ENCODE results near the gene GEMIN2.
"Not testable (repeated sequence)": the region's sequence is repeated elsewhere in the genome, so short reads cannot be mapped to it uniquely, and the experiment has no call there.

The GEMIN2 gene

GRCh38 chr14:39113685-39114072 lies 444 bp upstream of the GEMIN2 start:
- DNase-seq: no peak

- DNase-seq: no peak
Measured at GRCh38 chr14:39122330-39123138, 8.4 kb downstream of the GEMIN2 start.

GRCh38 chr14:39137835-39138234 lies 23.7 kb downstream of the GEMIN2 start:
- not testable (repeated sequence) for DNase-seq

GRCh38 chr14:39138440-39138839 lies 24.3 kb downstream of the GEMIN2 start:
- no peak for DNase-seq

- no peak for DNase-seq
Measured at GRCh38 chr14:39140170-39140569, 26.0 kb downstream of the GEMIN2 start.

- not testable (repeated sequence) for DNase-seq
Measured at GRCh38 chr14:39141623-39142022, 27.5 kb downstream of the GEMIN2 start.

- not testable (repeated sequence) for DNase-seq
Measured at GRCh38 chr14:39143226-39143625, 29.1 kb downstream of the GEMIN2 start.

GRCh38 chr14:39145266-39145966 lies 31.3 kb downstream of the GEMIN2 start:
- DNase-seq: no peak

- no peak for DNase-seq
Measured at GRCh38 chr14:39154594-39155189, 40.6 kb downstream of the GEMIN2 start.

GRCh38 chr14:39157491-39157890 lies 43.4 kb downstream of the GEMIN2 start:
- no peak for DNase-seq

GRCh38 chr14:39158222-39158858 lies 44.2 kb downstream of the GEMIN2 start:
- no peak for DNase-seq

GRCh38 chr14:39160494-39160893 lies 46.4 kb downstream of the GEMIN2 start:
- DNase-seq: no peak

GRCh38 chr14:39167797-39168320 lies 53.7 kb downstream of the GEMIN2 start:
- DNase-seq: not testable (repeated sequence)

- DNase-seq: no peak
Measured at GRCh38 chr14:39168591-39168990, 54.5 kb downstream of the GEMIN2 start.

- DNase-seq: no peak
Measured at GRCh38 chr14:39169541-39169900, 55.4 kb downstream of the GEMIN2 start.

- no peak for DNase-seq
Measured at GRCh38 chr14:39173198-39173597, 59.1 kb downstream of the GEMIN2 start.

- DNase-seq: peak; percentile 99
Measured at GRCh38 chr14:39174560-39175444, 60.7 kb downstream of the GEMIN2 start, which contains the start of gene PNN. Gene PNN (plus strand): TSS chr14:39175254. CDS start chr14:39175280, 26 bp downstream.

- DNase-seq: no peak
Measured at GRCh38 chr14:39175445-39176262, 61.5 kb downstream of the GEMIN2 start.

- no peak for DNase-seq
Measured at GRCh38 chr14:39176263-39177167, 62.4 kb downstream of the GEMIN2 start.

GRCh38 chr14:39177168-39177545 lies 63.0 kb downstream of the GEMIN2 start:
- no peak for DNase-seq

All from activated effector memory CD4-positive, alpha-beta T cell treated with anti-CD3 and anti-CD28 coated beads, Interleukin-2, amount 50 U/mL, for 16 hours (primary cell).